HuH-7.5 (cell line): ENCODE measurements around the gene TSPAN14.

Experiments used
- DNase-seq: peaks from one replicate; pipeline ENCODE4 v3.0.0; 2011; ENCODE audit warnings: low spot score

Gene TSPAN14

GRCh38 chr10:80454513-80455460, 677 bp downstream of the TSPAN14 start:
- peak; percentile 49 for DNase-seq

GRCh38 chr10:80455461-80456349, 1.6 kb downstream of the TSPAN14 start:
- no peak for DNase-seq

- DNase-seq: no peak
Observed at GRCh38 chr10:80457554-80458262, 3.6 kb downstream of the TSPAN14 start.

- DNase-seq: no peak
Observed at GRCh38 chr10:80458263-80458625, 4.1 kb downstream of the TSPAN14 start.

- DNase-seq: no peak
Observed at GRCh38 chr10:80458638-80459037, 4.5 kb downstream of the TSPAN14 start.

GRCh38 chr10:80459047-80459865, 5.1 kb downstream of the TSPAN14 start:
- no peak for DNase-seq

GRCh38 chr10:80460399-80461207, 6.5 kb downstream of the TSPAN14 start:
- peak; percentile 30 for DNase-seq

GRCh38 chr10:80461208-80462183, 7.4 kb downstream of the TSPAN14 start:
- DNase-seq: no peak

GRCh38 chr10:80462299-80462980, 8.3 kb downstream of the TSPAN14 start:
- DNase-seq: no peak

- DNase-seq: no peak
Observed at GRCh38 chr10:80462981-80463741, 9.1 kb downstream of the TSPAN14 start.

GRCh38 chr10:80463868-80464267, 9.8 kb downstream of the TSPAN14 start:
- no peak for DNase-seq

GRCh38 chr10:80464557-80465450, 10.7 kb downstream of the TSPAN14 start:
- no peak for DNase-seq

- DNase-seq: no peak
Observed at GRCh38 chr10:80465451-80465835, 11.3 kb downstream of the TSPAN14 start.

GRCh38 chr10:80465839-80466590, 11.9 kb downstream of the TSPAN14 start:
- DNase-seq: no peak

- no peak for DNase-seq
Observed at GRCh38 chr10:80466724-80467326, 12.7 kb downstream of the TSPAN14 start.

- no peak for DNase-seq
Observed at GRCh38 chr10:80468002-80468401, 13.9 kb downstream of the TSPAN14 start.
